ENCODE measurements around the gene RALGPS1.

DNA sequence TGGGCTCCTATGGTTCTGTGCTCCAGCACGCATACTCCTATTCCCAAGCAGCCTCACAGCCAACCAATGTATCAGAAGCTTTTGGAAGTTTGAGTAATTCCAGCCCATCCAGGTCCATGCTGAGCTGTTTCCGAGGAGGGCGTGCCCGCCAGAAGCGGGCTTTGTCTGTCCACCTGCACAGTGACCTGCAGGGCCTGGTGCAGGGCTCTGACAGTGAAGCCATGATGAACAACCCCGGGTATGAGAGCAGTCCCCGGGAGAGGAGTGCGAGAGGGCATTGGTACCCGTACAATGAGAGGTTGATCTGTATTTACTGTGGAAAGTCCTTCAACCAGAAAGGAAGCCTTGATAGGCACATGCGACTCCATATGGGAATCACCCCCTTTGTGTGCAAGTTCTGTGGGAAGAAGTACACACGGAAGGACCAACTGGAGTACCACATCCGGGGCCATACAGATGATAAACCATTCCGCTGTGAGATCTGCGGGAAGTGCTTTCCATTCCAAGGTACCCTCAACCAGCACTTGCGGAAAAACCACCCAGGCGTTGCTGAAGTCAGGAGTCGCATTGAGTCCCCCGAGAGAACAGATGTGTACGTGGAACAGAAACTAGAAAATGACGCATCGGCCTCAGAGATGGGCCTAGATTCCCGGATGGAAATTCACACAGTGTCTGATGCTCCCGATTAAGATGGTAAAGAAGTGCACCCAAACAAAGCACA is 34.2 kb upstream of the RALGPS1 start:
- TF ChIP-seq, protein P1, sequence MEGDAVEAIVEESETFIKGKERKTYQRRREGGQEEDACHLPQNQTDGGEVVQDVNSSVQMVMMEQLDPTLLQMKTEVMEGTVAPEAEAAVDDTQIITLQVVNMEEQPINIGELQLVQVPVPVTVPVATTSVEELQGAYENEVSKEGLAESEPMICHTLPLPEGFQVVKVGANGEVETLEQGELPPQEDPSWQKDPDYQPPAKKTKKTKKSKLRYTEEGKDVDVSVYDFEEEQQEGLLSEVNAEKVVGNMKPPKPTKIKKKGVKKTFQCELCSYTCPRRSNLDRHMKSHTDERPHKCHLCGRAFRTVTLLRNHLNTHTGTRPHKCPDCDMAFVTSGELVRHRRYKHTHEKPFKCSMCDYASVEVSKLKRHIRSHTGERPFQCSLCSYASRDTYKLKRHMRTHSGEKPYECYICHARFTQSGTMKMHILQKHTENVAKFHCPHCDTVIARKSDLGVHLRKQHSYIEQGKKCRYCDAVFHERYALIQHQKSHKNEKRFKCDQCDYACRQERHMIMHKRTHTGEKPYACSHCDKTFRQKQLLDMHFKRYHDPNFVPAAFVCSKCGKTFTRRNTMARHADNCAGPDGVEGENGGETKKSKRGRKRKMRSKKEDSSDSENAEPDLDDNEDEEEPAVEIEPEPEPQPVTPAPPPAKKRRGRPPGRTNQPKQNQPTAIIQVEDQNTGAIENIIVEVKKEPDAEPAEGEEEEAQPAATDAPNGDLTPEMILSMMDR (IDR thresholded peaks at IDR 0.05) = no peak
- no peak for TF ChIP-seq EZH2 (IDR thresholded peaks at IDR 0.05; ENCODE audit: borderline replicate concordance, insufficient read depth, low read depth, low read length, poor library complexity, severe bottlenecking)

All from B cell (primary cell).